HG02642 (cell line): ENCODE measurements around the gene GALNT9.
"Not testable (repeated sequence)": the region's sequence is repeated elsewhere in the genome, so short reads cannot be mapped to it uniquely, and the experiment has no call there.

Source experiments
- ATAC-seq: cut with Tn5 transposase; IDR thresholded peaks from one replicate; pipeline ENCODE4 v1.9.1; 2021; ENCODE audit warnings: mild to moderate bottlenecking; ENCODE audit not compliant: unreplicated experiment, poor library complexity

Gene GALNT9

GRCh38 chr12:132329036-132329719 is at the start of gene GALNT9:
Gene GALNT9 (minus strand): TSS chr12:132329589. CDS start chr12:132329203, 386 bp downstream.
- no peak for ATAC-seq

- not testable (repeated sequence) for ATAC-seq
Measured at GRCh38 chr12:132379057-132379456, 49.7 kb upstream of the GALNT9 start.

- ATAC-seq = no peak
Measured at GRCh38 chr12:132377147-132377546, 47.8 kb upstream of the GALNT9 start.

- ATAC-seq = no peak
Measured at GRCh38 chr12:132376464-132376830, 47.1 kb upstream of the GALNT9 start.

- ATAC-seq = no peak
Measured at GRCh38 chr12:132375747-132376463, 46.5 kb upstream of the GALNT9 start.

GRCh38 chr12:132374612-132375445 is 45.4 kb upstream of the GALNT9 start:
- ATAC-seq = no peak

GRCh38 chr12:132373901-132374611 is 44.7 kb upstream of the GALNT9 start:
- no peak for ATAC-seq

- no peak for ATAC-seq
Measured at GRCh38 chr12:132367852-132368251, 38.5 kb upstream of the GALNT9 start.

- no peak for ATAC-seq
Measured at GRCh38 chr12:132367071-132367851, 37.9 kb upstream of the GALNT9 start.

- no peak for ATAC-seq
Measured at GRCh38 chr12:132366341-132366861, 37.0 kb upstream of the GALNT9 start.

- ATAC-seq = no peak
Measured at GRCh38 chr12:132365226-132365625, 35.8 kb upstream of the GALNT9 start.

- no peak for ATAC-seq
Measured at GRCh38 chr12:132364348-132364902, 35.0 kb upstream of the GALNT9 start.

- no peak for ATAC-seq
Measured at GRCh38 chr12:132363661-132364347, 34.4 kb upstream of the GALNT9 start.

- no peak for ATAC-seq
Measured at GRCh38 chr12:132362996-132363660, 33.7 kb upstream of the GALNT9 start.

GRCh38 chr12:132360906-132361777 is 31.8 kb upstream of the GALNT9 start:
- ATAC-seq = no peak

- no peak for ATAC-seq
Measured at GRCh38 chr12:132360410-132360809, 31.0 kb upstream of the GALNT9 start.

GRCh38 chr12:132359971-132360370 is 30.6 kb upstream of the GALNT9 start:
- ATAC-seq = no peak
